Neural progenitor cell (in vitro differentiated cells): ENCODE measurements around the gene CYB561D1. TPM values are rescaled to one million over a fixed set of nuclear protein-coding genes. Genes with fewer than 3 reads are reported as not detected.

Experiments used
- DNase-seq: peaks from one replicate; pipeline ENCODE4 v3.0.0-alpha.2; 2016; ENCODE audit warnings: low spot score
- H2AFZ ChIP-seq: fragments of 200-600 bp; sonication (generic); replicated peaks from 2 replicates; pipeline ENCODE4 v1.6.1; 2016; ENCODE audit warnings: antibody characterized with exemption
- H3F3A ChIP-seq: fragments of 200-600 bp; sonication (generic); 2 replicates; pipeline ENCODE4 v1.6.1; 2016; ENCODE audit warnings: antibody characterized with exemption, low read depth
- H3K27ac ChIP-seq: fragments of 200-600 bp; sonication (generic); 2 replicates; pipeline ENCODE4 v1.5.1; 2016; ENCODE audit warnings: mild to moderate bottlenecking
- H3K27me3 ChIP-seq: fragments of 200-600 bp; sonication (generic); 2 replicates; pipeline ENCODE4 v1.6.1; 2016; ENCODE audit warnings: mild to moderate bottlenecking, moderate library complexity
- H3K36me3 ChIP-seq: fragments of 200-600 bp; sonication (generic); 2 replicates; pipeline ENCODE4 v1.5.1; 2016
- H3K4me1 ChIP-seq: fragments of 200-600 bp; sonication (generic); 2 replicates; pipeline ENCODE4 v1.6.1; 2016; ENCODE audit warnings: mixed run types
- H3K4me2 ChIP-seq: fragments of 200-600 bp; sonication (generic); 2 replicates; pipeline ENCODE4 v1.6.1; 2016
- H3K4me3 ChIP-seq: fragments of 200-600 bp; sonication (generic); 2 replicates; pipeline ENCODE4 v1.5.1; 2016
- H3K79me2 ChIP-seq: fragments of 200-600 bp; sonication (generic); 2 replicates; pipeline ENCODE4 v1.6.1; 2016; ENCODE audit warnings: low read depth
- H3K9ac ChIP-seq: fragments of 200-600 bp; sonication (generic); 2 replicates; pipeline ENCODE4 v1.6.1; 2016
- H3K9me3 ChIP-seq: fragments of 200-600 bp; sonication (generic); 2 replicates; pipeline ENCODE4 v1.5.1; 2016; ENCODE audit warnings: low read depth
- H4K20me1 ChIP-seq: fragments of 200-600 bp; sonication (generic); 2 replicates; pipeline ENCODE4 v1.6.1; 2016; ENCODE audit warnings: low read depth
- H3K27ac Mint-ChIP-seq: 3 replicates; pipeline ENCODE4 v1.8.0; 2021; ENCODE audit warnings: mixed read lengths
- H3K27me3 Mint-ChIP-seq: 2 replicates; pipeline ENCODE4 v1.8.0; 2022; ENCODE audit warnings: low read depth, mild to moderate bottlenecking, inconsistent platforms, moderate library complexity, mixed read lengths; ENCODE audit not compliant: insufficient read depth
- H3K36me3 Mint-ChIP-seq: 3 replicates; pipeline ENCODE4 v1.8.0; 2021; ENCODE audit warnings: mixed read lengths
- H3K4me1 Mint-ChIP-seq: 3 replicates; pipeline ENCODE4 v1.8.0; 2021; ENCODE audit warnings: mixed read lengths
- H3K4me3 Mint-ChIP-seq: 3 replicates; pipeline ENCODE4 v1.8.0; 2021; ENCODE audit warnings: mild to moderate bottlenecking, moderate library complexity, mixed read lengths
- H3K9me3 Mint-ChIP-seq: 3 replicates; pipeline ENCODE4 v1.8.0; 2020; ENCODE audit warnings: mixed read lengths
- CTCF ChIP-seq: fragments of 200-600 bp; sonication (generic); IDR thresholded peaks from 2 replicates; pipeline ENCODE4 v1.5.1; 2017; ENCODE audit warnings: antibody characterized with exemption, mild to moderate bottlenecking
- EZH2 ChIP-seq: fragments of 200-600 bp; sonication (generic); IDR thresholded peaks from 2 replicates; pipeline ENCODE4 v1.6.1; 2017; ENCODE audit warnings: antibody characterized with exemption, mild to moderate bottlenecking, moderate library complexity
- EZH2phosphoT487 ChIP-seq: fragments of 200-600 bp; sonication (generic); IDR thresholded peaks from 2 replicates; pipeline ENCODE4 v1.6.1; 2017; ENCODE audit warnings: antibody characterized with exemption
- total RNA-seq: library from RNA; depleted of rRNA; stranded (reverse); fragments of >200 nt; gene quantifications from 2 replicates; pipeline ENCODE4 v1.2.3, GENCODE V29; 2015; ENCODE audit warnings: low replicate concordance

Gene CYB561D1
- total RNA-seq, 1 donor from 2014 or later, result 4.3 TPM

GRCh38 chr1:109502364-109502851 is 8.5 kb downstream of the CYB561D1 start:
- no peak for DNase-seq
- H3K27ac ChIP-seq, result no peak overlapping the region
- no peaks in the 10 kb centered on the region for H3K36me3 ChIP-seq
- Mint-ChIP-seq H3K4me3 (no peak overlapping the region), H3K9me3 (no peaks in the 10 kb centered on the region), H3K4me1 (peaks cover 54% of the 10 kb centered on the region), H3K36me3 (no peaks in the 10 kb centered on the region), H3K27ac (no peak overlapping the region), H3K27me3 (no peaks in the 10 kb centered on the region)
- H3K27me3 ChIP-seq, result no peaks in the 10 kb centered on the region
- no peaks in the 10 kb centered on the region for H3K9me3 ChIP-seq
- no peak for TF ChIP-seq CTCF
- no peak for TF ChIP-seq EZH2
- TF ChIP-seq EZH2phosphoT487, result no peak
- H3K4me3 ChIP-seq, result no peak overlapping the region
- H3F3A ChIP-seq, result peaks cover 22% of the 10 kb centered on the region
- peaks cover 7% of the 10 kb centered on the region for H4K20me1 ChIP-seq
- H3K4me1 ChIP-seq, result peaks cover 13% of the 10 kb centered on the region
- H3K9ac ChIP-seq, result no peak overlapping the region
- H2AFZ ChIP-seq, result no peak overlapping the region
- no peak overlapping the region for H3K4me2 ChIP-seq
- no peaks in the 10 kb centered on the region for H3K79me2 ChIP-seq

- no peak overlapping the region for H3K4me2 ChIP-seq
- Mint-ChIP-seq H3K4me3 (no peak overlapping the region), H3K36me3 (no peaks in the 10 kb centered on the region), H3K4me1 (peaks cover 51% of the 10 kb centered on the region), H3K27ac (no peak overlapping the region), H3K27me3 (no peaks in the 10 kb centered on the region), H3K9me3 (no peaks in the 10 kb centered on the region)
- H3K27ac ChIP-seq, result no peak overlapping the region
- peaks cover 7% of the 10 kb centered on the region for H3F3A ChIP-seq
- H3K9me3 ChIP-seq, result no peaks in the 10 kb centered on the region
- H3K9ac ChIP-seq, result no peak overlapping the region
- H2AFZ ChIP-seq, result no peak overlapping the region
- no peak for DNase-seq
- H4K20me1 ChIP-seq, result peaks cover 4% of the 10 kb centered on the region
- no peaks in the 10 kb centered on the region for H3K4me1 ChIP-seq
- no peaks in the 10 kb centered on the region for H3K36me3 ChIP-seq
- TF ChIP-seq CTCF (no peak), EZH2phosphoT487 (no peak), EZH2 (no peak)
- H3K79me2 ChIP-seq, result no peaks in the 10 kb centered on the region
- H3K27me3 ChIP-seq, result peaks cover 4% of the 10 kb centered on the region
- H3K4me3 ChIP-seq, result no peak overlapping the region
These were observed 10.0 kb downstream of the CYB561D1 start for GRCh38 chr1:109503935-109504334.

- Histone ChIP-seq H3K9ac (no peak overlapping the region), H2AFZ (no peak overlapping the region), H3K27me3 (peaks cover 11% of the 10 kb centered on the region), H4K20me1 (no peaks in the 10 kb centered on the region), H3K27ac (no peak overlapping the region), H3K79me2 (no peaks in the 10 kb centered on the region), H3K4me1 (peaks cover 1% of the 10 kb centered on the region), H3K36me3 (no peaks in the 10 kb centered on the region), H3K9me3 (no peaks in the 10 kb centered on the region), H3K4me3 (no peak overlapping the region), H3K4me2 (no peak overlapping the region), H3F3A (peaks cover 3% of the 10 kb centered on the region)
- Mint-ChIP-seq H3K4me3 (no peak overlapping the region), H3K27ac (no peak overlapping the region), H3K4me1 (peaks cover 46% of the 10 kb centered on the region), H3K27me3 (no peaks in the 10 kb centered on the region), H3K36me3 (no peaks in the 10 kb centered on the region), H3K9me3 (no peaks in the 10 kb centered on the region)
- no peak for TF ChIP-seq EZH2
- TF ChIP-seq CTCF, result no peak
- TF ChIP-seq EZH2phosphoT487, result no peak
- DNase-seq, result no peak
These were observed 11.1 kb downstream of the CYB561D1 start for GRCh38 chr1:109504974-109505373.
